GM21360 (cell line): ENCODE measurements around the gene SPRR3.
A peak's percentile ranks its signal among the peaks of the same experiment; 100 is the strongest.

ENCODE experiments used
- ATAC-seq: cut with Tn5 transposase; IDR thresholded peaks from one replicate; pipeline ENCODE4 v1.9.1; 2021; ENCODE audit warnings: mild to moderate bottlenecking, moderate library complexity; ENCODE audit not compliant: unreplicated experiment

Gene SPRR3

GRCh38 chr1:153001382-153001781 lies at the start of gene SPRR3:
Gene SPRR3 (plus strand): TSS chr1:153001749. CDS start chr1:153003021, 1,272 bp downstream.
- ATAC-seq: no peak

- ATAC-seq: no peak
Measured at GRCh38 chr1:152953761-152954160, 47.8 kb upstream of the SPRR3 start.

GRCh38 chr1:152954436-152954835 lies 47.1 kb upstream of the SPRR3 start:
- no peak for ATAC-seq

- ATAC-seq: no peak
Measured at GRCh38 chr1:152957561-152957960, 44.0 kb upstream of the SPRR3 start.

GRCh38 chr1:152959273-152959672 lies 42.3 kb upstream of the SPRR3 start:
- no peak for ATAC-seq

GRCh38 chr1:152959801-152960451 lies 41.6 kb upstream of the SPRR3 start:
- ATAC-seq: no peak

GRCh38 chr1:152960452-152961044 lies 41.0 kb upstream of the SPRR3 start:
- ATAC-seq: no peak

GRCh38 chr1:152961226-152961891 lies 40.2 kb upstream of the SPRR3 start:
- ATAC-seq: no peak

- ATAC-seq: no peak
Measured at GRCh38 chr1:152962876-152963415, 38.6 kb upstream of the SPRR3 start.

GRCh38 chr1:152964536-152964935 lies 37.0 kb upstream of the SPRR3 start:
- ATAC-seq: no peak

GRCh38 chr1:152965853-152966252 lies 35.7 kb upstream of the SPRR3 start:
- no peak for ATAC-seq

- no peak for ATAC-seq
Measured at GRCh38 chr1:152967201-152967600, 34.3 kb upstream of the SPRR3 start.

- peak; percentile 87 for ATAC-seq
Measured at GRCh38 chr1:152968248-152968647, 33.3 kb upstream of the SPRR3 start.

GRCh38 chr1:152969036-152969435 lies 32.5 kb upstream of the SPRR3 start:
- no peak for ATAC-seq

GRCh38 chr1:152970495-152970894 lies 31.1 kb upstream of the SPRR3 start, which contains the start of gene SPRR4:
Gene SPRR4 (plus strand): TSS chr1:152970648. CDS start chr1:152971891, 1,243 bp downstream.
- ATAC-seq: no peak

- no peak for ATAC-seq
Measured at GRCh38 chr1:152972196-152972886, 29.2 kb upstream of the SPRR3 start.

GRCh38 chr1:152976688-152977087 lies 24.9 kb upstream of the SPRR3 start:
- no peak for ATAC-seq

- ATAC-seq: no peak
Measured at GRCh38 chr1:152977614-152978013, 23.9 kb upstream of the SPRR3 start.

GRCh38 chr1:152980676-152981075 lies 20.9 kb upstream of the SPRR3 start:
- ATAC-seq: no peak

- no peak for ATAC-seq
Measured at GRCh38 chr1:152981146-152981871, 20.2 kb upstream of the SPRR3 start.

GRCh38 chr1:152982076-152982475 lies 19.5 kb upstream of the SPRR3 start:
- ATAC-seq: no peak
